ENCODE data around the gene THSD4. TPM values are rescaled to one million over a fixed set of nuclear protein-coding genes. Genes with fewer than 3 reads are reported as not detected.

THSD4 gene
- total and polyA plus RNA-seq, 2 of the 4 experiments (the other 2 are of a cell fraction), result 25.5 to 31.1 TPM

- H3K27me3 ChIP-seq (ENCODE audit: control insufficient read depth, insufficient read depth, low read length), result no peaks in the 10 kb centered on the region
- no peak overlapping the region for H2AFZ ChIP-seq (replicated peaks; ENCODE audit: low read length, poor library complexity)
- no peaks in the 10 kb centered on the region for H3K9me1 ChIP-seq (ENCODE audit: insufficient read depth, low read length)
- no peak overlapping the region for H4K5ac ChIP-seq (ENCODE audit: low read depth, low read length)
- H3K4me2 ChIP-seq (ENCODE audit: low read depth, low read length), result no peak overlapping the region
- no peaks in the 10 kb centered on the region for H3K9me3 ChIP-seq (ENCODE audit: control insufficient read depth, insufficient read depth, low read length)
- BruUV-seq (replicated peaks), result no TSS peak
- H3K36me3 ChIP-seq (ENCODE audit: control insufficient read depth, insufficient read depth, low read length), result no peaks in the 10 kb centered on the region
- CTCF ChIA-PET, result no interaction called here
- H3K27ac ChIP-seq (ENCODE audit: insufficient read depth, low read length), result no peak overlapping the region
- no peak overlapping the region for H3K18ac ChIP-seq (ENCODE audit: low read depth, low read length)
- ATAC-seq (ENCODE audit: low read depth) (no peak; the same call in 1 of the 2 replicates), DNase-seq (no peak)
- no peak overlapping the region for H2BK15ac ChIP-seq (ENCODE audit: low read depth, low read length)
- intact Hi-C loops (cut with micrococcal nuclease) (no loop called here), in situ Hi-C loops (cut with MboI; ENCODE audit: low sequenced_read_pairs) (no loop called here), dilution Hi-C loops (cut with HindIII; ENCODE audit: low sequenced_read_pairs, unreplicated experiment) (no loop called here)
- no peaks in the 10 kb centered on the region for H4K20me1 ChIP-seq (ENCODE audit: insufficient read depth, low read length)
- no peak overlapping the region for H2BK20ac ChIP-seq (ENCODE audit: low read depth, low read length)
- H3K9ac ChIP-seq (ENCODE audit: low read depth, low read length), result no peak overlapping the region
- H3K14ac ChIP-seq (replicated peaks; ENCODE audit: low read depth, low read length), result no peak overlapping the region
- H2AK5ac ChIP-seq (ENCODE audit: low read depth, low read length), result no peak overlapping the region
- no CpG with 5 or more reads among the region's 1 CpG for WGBS, 2 experiments (ENCODE audit: extremely low coverage in 2 of 2, insufficient read length in 1 of 2)
- TF ChIP-seq FOS (IDR thresholded peaks at IDR 0.05; ENCODE audit: low read depth, low read length) (no peak), MAFK (IDR thresholded peaks at IDR 0.05; ENCODE audit: low read depth, low read length) (no peak), SMC3 (IDR thresholded peaks at IDR 0.05; ENCODE audit: low read depth, low read length) (no peak), RAD21 (IDR thresholded peaks at IDR 0.05; ENCODE audit: low read length) (no peak)
- TF ChIP-seq, protein P1, sequence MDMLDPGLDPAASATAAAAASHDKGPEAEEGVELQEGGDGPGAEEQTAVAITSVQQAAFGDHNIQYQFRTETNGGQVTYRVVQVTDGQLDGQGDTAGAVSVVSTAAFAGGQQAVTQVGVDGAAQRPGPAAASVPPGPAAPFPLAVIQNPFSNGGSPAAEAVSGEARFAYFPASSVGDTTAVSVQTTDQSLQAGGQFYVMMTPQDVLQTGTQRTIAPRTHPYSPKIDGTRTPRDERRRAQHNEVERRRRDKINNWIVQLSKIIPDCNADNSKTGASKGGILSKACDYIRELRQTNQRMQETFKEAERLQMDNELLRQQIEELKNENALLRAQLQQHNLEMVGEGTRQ (IDR thresholded peaks at IDR 0.05; ENCODE audit: low read depth, low read length), result no peak
- no peaks in the 10 kb centered on the region for H3K79me1 ChIP-seq (ENCODE audit: low read depth in 1 of 2, low read length in 2 of 2)
- H3K56ac ChIP-seq (ENCODE audit: extremely low read depth, insufficient read depth, low read length), result no peak overlapping the region
- no peak overlapping the region for H3K4ac ChIP-seq (ENCODE audit: low read depth, low read length)
- H4K8ac ChIP-seq (ENCODE audit: low read depth in 2 of 2, low read length in 2 of 2), result no peak overlapping the region
- H4K91ac ChIP-seq (ENCODE audit: insufficient read depth, low read depth, low read length), result no peak overlapping the region
- no peak overlapping the region for H2BK120ac ChIP-seq (ENCODE audit: low read depth, low read length)
- no peak overlapping the region for H2AK9ac ChIP-seq (replicated peaks; ENCODE audit: low read depth, low read length, poor library complexity)
- H3K4me3 ChIP-seq (ENCODE audit: insufficient read depth, low read depth, low read length), result no peak overlapping the region
- H3K4me1 ChIP-seq (ENCODE audit: control insufficient read depth, insufficient read depth, low read length), result no peaks in the 10 kb centered on the region
- H3K23ac ChIP-seq (ENCODE audit: low read depth, low read length), result no peak overlapping the region
- no peak overlapping the region for H2BK5ac ChIP-seq (ENCODE audit: low read depth, low read length, poor library complexity, severe bottlenecking)
- POLR2A ChIA-PET (ENCODE audit: unreplicated experiment), result no interaction called here
These were observed 497.1 kb downstream of the THSD4 start for GRCh38 chr15:71612397-71612722.

All from IMR-90 (cell line).